Measurements from ENCODE around the gene AQP4. TPM values are rescaled to one million over a fixed set of nuclear protein-coding genes. Genes with fewer than 3 reads are reported as not detected.

AQP4 gene
- total RNA-seq, 1 experiment from 2014 or later = 0.27 TPM

- Histone ChIP-seq H3K4me1 (no peaks in the 10 kb centered on the region), H3K4me3 (ENCODE audit: low read depth, low read length) (no peak overlapping the region), H3K36me3 (ENCODE audit: control insufficient read depth, insufficient read depth, low read length) (no peaks in the 10 kb centered on the region), H3K9me3 (no peaks in the 10 kb centered on the region), H3K27me3 (replicated peaks; ENCODE audit: control insufficient read depth, insufficient read depth, low read length) (no peaks in the 10 kb centered on the region)
- no peaks in the 10 kb centered on the region for H3K36me3 Mint-ChIP-seq (ENCODE audit: insufficient read depth, unreplicated experiment)
- BruUV-seq (replicated peaks) = no TSS peak
- peaks cover 7% of the 10 kb centered on the region for H3K4me1 Mint-ChIP-seq (ENCODE audit: low read depth, unreplicated experiment)
- CTCF ChIA-PET = no interaction called here
- H3K27ac Mint-ChIP-seq (ENCODE audit: unreplicated experiment) = no peak overlapping the region
- DNase-seq = no peak
- POLR2A ChIA-PET = no interaction called here
- H3K27me3 Mint-ChIP-seq (ENCODE audit: insufficient read depth, unreplicated experiment) = peaks cover 4% of the 10 kb centered on the region
- TF ChIP-seq CTCF (IDR thresholded peaks at IDR 0.05; ENCODE audit: insufficient read depth in 1 of 2, low read depth in 1 of 2, low read length in 1 of 2, severe bottlenecking in 1 of 2, unreplicated experiment in 1 of 2) = no peak
- intact Hi-C loops (cut with micrococcal nuclease; ENCODE audit: unreplicated experiment) = no loop called here
- H3K9me3 Mint-ChIP-seq (ENCODE audit: unreplicated experiment) = no peaks in the 10 kb centered on the region
- no peak overlapping the region for H3K4me3 Mint-ChIP-seq (ENCODE audit: unreplicated experiment)
Measured at GRCh38 chr18:26868968-26869586, 3.6 kb upstream of the AQP4 start.

GRCh38 chr18:26867471-26867870, 2.0 kb upstream of the AQP4 start:
- no TSS peak for BruUV-seq (replicated peaks)
- intact Hi-C loops (cut with micrococcal nuclease; ENCODE audit: unreplicated experiment) = no loop called here
- Mint-ChIP-seq H3K4me3 (ENCODE audit: unreplicated experiment) (no peak overlapping the region), H3K9me3 (ENCODE audit: unreplicated experiment) (no peaks in the 10 kb centered on the region), H3K4me1 (ENCODE audit: low read depth, unreplicated experiment) (no peaks in the 10 kb centered on the region), H3K27ac (ENCODE audit: unreplicated experiment) (no peak overlapping the region), H3K27me3 (ENCODE audit: insufficient read depth, unreplicated experiment) (peaks cover 4% of the 10 kb centered on the region), H3K36me3 (ENCODE audit: insufficient read depth, unreplicated experiment) (no peaks in the 10 kb centered on the region)
- no peak for TF ChIP-seq CTCF (IDR thresholded peaks at IDR 0.05; ENCODE audit: insufficient read depth in 1 of 2, low read depth in 1 of 2, low read length in 1 of 2, severe bottlenecking in 1 of 2, unreplicated experiment in 1 of 2)
- H3K27me3 ChIP-seq (replicated peaks; ENCODE audit: control insufficient read depth, insufficient read depth, low read length) = no peaks in the 10 kb centered on the region
- no peaks in the 10 kb centered on the region for H3K9me3 ChIP-seq
- ChIA-PET CTCF (no interaction called here), POLR2A (no interaction called here)
- H3K4me3 ChIP-seq (ENCODE audit: low read depth, low read length) = no peak overlapping the region
- H3K4me1 ChIP-seq = no peaks in the 10 kb centered on the region
- no peak for DNase-seq
- H3K36me3 ChIP-seq (ENCODE audit: control insufficient read depth, insufficient read depth, low read length) = no peaks in the 10 kb centered on the region

- H3K27me3 ChIP-seq (replicated peaks; ENCODE audit: control insufficient read depth, insufficient read depth, low read length) = no peaks in the 10 kb centered on the region
- POLR2A ChIA-PET = no interaction called here
- intact Hi-C loops (cut with micrococcal nuclease; ENCODE audit: unreplicated experiment) = no loop called here
Measured at GRCh38 chr18:26864658-26865057, 849 bp downstream of the AQP4 start.

More at GRCh38 chr18:26864658-26865057, 849 bp downstream of the AQP4 start:
- H3K9me3 ChIP-seq = no peaks in the 10 kb centered on the region
- H3K36me3 ChIP-seq (ENCODE audit: control insufficient read depth, insufficient read depth, low read length) = no peaks in the 10 kb centered on the region
- H3K27ac Mint-ChIP-seq (ENCODE audit: unreplicated experiment) = no peak overlapping the region
- DNase-seq = no peak
- H3K4me1 ChIP-seq = no peaks in the 10 kb centered on the region
- BruUV-seq (replicated peaks) = no TSS peak
- no peaks in the 10 kb centered on the region for H3K9me3 Mint-ChIP-seq (ENCODE audit: unreplicated experiment)
- H3K27me3 Mint-ChIP-seq (ENCODE audit: insufficient read depth, unreplicated experiment) = peaks cover 4% of the 10 kb centered on the region
- no peaks in the 10 kb centered on the region for H3K4me1 Mint-ChIP-seq (ENCODE audit: low read depth, unreplicated experiment)
- CTCF ChIA-PET = no interaction called here
- no peak overlapping the region for H3K4me3 Mint-ChIP-seq (ENCODE audit: unreplicated experiment)
- no peak overlapping the region for H3K4me3 ChIP-seq (ENCODE audit: low read depth, low read length)
- H3K36me3 Mint-ChIP-seq (ENCODE audit: insufficient read depth, unreplicated experiment) = no peaks in the 10 kb centered on the region
- no peak for TF ChIP-seq CTCF (IDR thresholded peaks at IDR 0.05; ENCODE audit: insufficient read depth in 1 of 2, low read depth in 1 of 2, low read length in 1 of 2, severe bottlenecking in 1 of 2, unreplicated experiment in 1 of 2)
